PC-3 (cell line): ENCODE data around the gene MYO7A. TPM values are rescaled to one million over a fixed set of nuclear protein-coding genes. Genes with fewer than 3 reads are reported as not detected.

Experiments
- ATAC-seq: fragments of 200-7000 bp; cut with Tn5 transposase; 2 replicates; pipeline ENCODE4 v1.9.1; 2020; ENCODE audit warnings: mild to moderate bottlenecking, moderate library complexity
- BruUV-seq: library from RNA; stranded (reverse); fragments of 400-500 nt; replicated peaks from 2 replicates; lab custom pipeline; 2021; lab: Mats Ljungman, UMichigan
- CTCF ChIA-PET: fragments of 300-600 bp; sonication (Branson Sonifier 250); formaldehyde crosslinking; loops from one replicate; lab custom pipeline; 2022; ENCODE audit warnings: antibody characterized with exemption; lab: Charles Lee
- POLR2A ChIA-PET: fragments of 300-600 bp; sonication (Branson Sonifier 250); formaldehyde crosslinking; loops from one replicate; lab custom pipeline; 2022; ENCODE audit warnings: antibody characterized with exemption; ENCODE audit not compliant: unreplicated experiment; lab: Charles Lee
- DNase-seq: peaks from one replicate; pipeline ENCODE4 v3.0.0-alpha.2; 2015
- H2AFZ ChIP-seq: fragments of 300-600 bp; sonication (generic); 2 replicates; pipeline ENCODE4 v1.6.0; 2016; ENCODE audit warnings: antibody characterized with exemption, low read length
- H3F3A ChIP-seq: fragments of 300-600 bp; sonication (generic); one replicate; pipeline ENCODE4 v1.6.0; 2017; ENCODE audit warnings: antibody characterized with exemption, low read length, control low read depth, mild to moderate bottlenecking; ENCODE audit not compliant: unreplicated experiment
- H3K27ac ChIP-seq: fragments of 300-600 bp; sonication (generic); 2 replicates; pipeline ENCODE4 v1.5.1; 2016; ENCODE audit warnings: mild to moderate bottlenecking, low read length
- H3K27me3 ChIP-seq: fragments of 300-600 bp; sonication (generic); 2 replicates; pipeline ENCODE4 v1.6.1; 2016; ENCODE audit warnings: low read length, mixed read lengths
- H3K36me3 ChIP-seq: fragments of 300-600 bp; sonication (generic); 2 replicates; pipeline ENCODE4 v1.6.1; 2016; ENCODE audit warnings: low read depth, mixed run types, low read length, mixed read lengths
- H3K4me1 ChIP-seq: fragments of 300-600 bp; sonication (generic); 2 replicates; pipeline ENCODE4 v1.5.1; 2016; ENCODE audit warnings: low read length; ENCODE audit not compliant: insufficient read depth
- H3K4me2 ChIP-seq: fragments of 300-600 bp; sonication (generic); 2 replicates; pipeline ENCODE4 v1.6.0; 2016; ENCODE audit warnings: low read length
- H3K4me3 ChIP-seq: fragments of 300-600 bp; sonication (generic); 2 replicates; pipeline ENCODE4 v1.5.1; 2016; ENCODE audit warnings: mild to moderate bottlenecking, low read length, mixed read lengths
- H3K79me2 ChIP-seq: fragments of 300-600 bp; sonication (generic); 2 replicates; pipeline ENCODE4 v1.6.1; 2017; ENCODE audit warnings: low read length, mixed read lengths
- H3K9ac ChIP-seq: fragments of 300-600 bp; sonication (generic); 2 replicates; pipeline ENCODE4 v1.6.0; 2016; ENCODE audit warnings: mild to moderate bottlenecking, low read length
- H3K9me2 ChIP-seq: fragments of 300-600 bp; sonication (generic); replicated peaks from 2 replicates; pipeline ENCODE4 v1.6.1; 2016; ENCODE audit warnings: mixed run types, low read length, mixed read lengths
- H3K9me3 ChIP-seq: fragments of 300-600 bp; sonication (generic); 2 replicates; pipeline ENCODE4 v1.6.1; 2016; ENCODE audit warnings: low read length, mixed read lengths
- H4K20me1 ChIP-seq: fragments of 300-600 bp; sonication (generic); 2 replicates; pipeline ENCODE4 v1.6.1; 2016; ENCODE audit warnings: low read length, mixed read lengths
- EZH2 ChIP-seq: fragments of 300-600 bp; sonication (generic); IDR thresholded peaks from one replicate; pipeline ENCODE4 v1.6.1; 2017; ENCODE audit warnings: antibody characterized with exemption, mild to moderate bottlenecking, low read length; ENCODE audit not compliant: unreplicated experiment
- EZH2phosphoT487 ChIP-seq: fragments of 300-600 bp; sonication (generic); IDR thresholded peaks from 2 replicates; pipeline ENCODE4 v1.6.1; 2018; ENCODE audit warnings: mild to moderate bottlenecking, antibody characterized with exemption, low read length, borderline replicate concordance
- intact Hi-C: fragments of 100-400 bp; cut with micrococcal nuclease; formaldehyde crosslinking; loops from 2 replicates; pipeline ENCODE4 v1.9.0; 2023
- total RNA-seq: library from RNA; depleted of rRNA; stranded (reverse); fragments of >200 nt; gene quantifications from 2 replicates; pipeline ENCODE4 v1.2.3, GENCODE V29; 2014
- TF ChIP-seq, protein P1 (sequence below): fragments of 300-600 bp; sonication (generic); conservative IDR thresholded peaks from 2 replicates; pipeline ENCODE4 v1.5.1; 2017; ENCODE audit warnings: antibody characterized with exemption, low read depth, mild to moderate bottlenecking, low read length

Gene MYO7A
- total RNA-seq, 1 experiment from 2014 or later = 0.66 TPM

DNA sequence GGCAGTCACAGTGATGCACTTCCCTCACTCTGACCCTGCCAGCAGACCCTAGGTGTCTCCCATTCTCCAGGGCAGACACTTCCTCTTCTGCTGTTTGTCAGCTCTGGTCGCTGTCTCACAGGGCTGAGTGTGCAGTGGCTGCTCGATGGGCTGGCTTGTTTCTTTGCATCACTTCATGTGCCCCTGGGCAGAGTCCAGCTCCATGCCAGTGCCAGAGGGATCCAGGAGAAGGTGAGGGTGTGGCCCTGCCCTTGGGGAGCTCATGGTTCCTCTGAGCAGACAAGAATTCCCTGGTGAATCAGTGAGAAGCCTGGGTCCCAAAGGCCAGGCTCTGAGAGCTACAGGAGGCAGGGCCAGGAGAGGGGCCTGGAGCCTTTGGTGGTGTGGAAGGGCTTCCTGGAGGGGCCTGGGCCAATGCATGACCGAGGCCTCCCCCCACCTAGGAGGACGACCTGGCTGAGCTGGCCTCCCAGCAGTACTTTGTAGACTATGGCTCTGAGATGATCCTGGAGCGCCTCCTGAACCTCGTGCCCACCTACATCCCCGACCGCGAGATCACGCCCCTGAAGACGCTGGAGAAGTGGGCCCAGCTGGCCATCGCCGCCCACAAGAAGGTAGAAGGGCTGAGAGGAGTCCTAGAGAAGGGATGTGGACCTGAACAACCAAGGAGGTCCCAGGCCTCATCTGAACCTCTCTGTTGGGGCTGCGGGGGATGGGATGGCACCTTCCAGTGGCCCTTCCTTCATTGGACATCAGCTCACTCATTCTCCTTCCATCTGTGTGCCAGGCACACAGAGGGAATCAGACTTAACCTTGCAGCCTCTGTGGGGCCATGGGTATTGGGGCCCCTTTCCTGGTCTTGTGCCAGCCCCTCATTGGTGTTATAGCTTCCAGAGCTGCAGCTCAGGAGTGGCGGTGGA, 66.1 kb downstream of the MYO7A start:
- BruUV-seq = no TSS peak
- Histone ChIP-seq H2AFZ (no peak overlapping the region), H3K27me3 (no peaks in the 10 kb centered on the region), H3K4me3 (no peak overlapping the region), H3K9ac (no peak overlapping the region), H3K9me3 (no peaks in the 10 kb centered on the region), H3K27ac (no peak overlapping the region), H3K79me2 (no peaks in the 10 kb centered on the region), H4K20me1 (no peaks in the 10 kb centered on the region), H3K36me3 (no peaks in the 10 kb centered on the region), H3F3A (no peaks in the 10 kb centered on the region), H3K9me2 (no peaks in the 10 kb centered on the region), H3K4me2 (no peak overlapping the region), H3K4me1 (peaks cover 8% of the 10 kb centered on the region; the same call in 1 of the 2 replicates)
- ATAC-seq (no peak), DNase-seq (no peak)
- TF ChIP-seq, protein P1, sequence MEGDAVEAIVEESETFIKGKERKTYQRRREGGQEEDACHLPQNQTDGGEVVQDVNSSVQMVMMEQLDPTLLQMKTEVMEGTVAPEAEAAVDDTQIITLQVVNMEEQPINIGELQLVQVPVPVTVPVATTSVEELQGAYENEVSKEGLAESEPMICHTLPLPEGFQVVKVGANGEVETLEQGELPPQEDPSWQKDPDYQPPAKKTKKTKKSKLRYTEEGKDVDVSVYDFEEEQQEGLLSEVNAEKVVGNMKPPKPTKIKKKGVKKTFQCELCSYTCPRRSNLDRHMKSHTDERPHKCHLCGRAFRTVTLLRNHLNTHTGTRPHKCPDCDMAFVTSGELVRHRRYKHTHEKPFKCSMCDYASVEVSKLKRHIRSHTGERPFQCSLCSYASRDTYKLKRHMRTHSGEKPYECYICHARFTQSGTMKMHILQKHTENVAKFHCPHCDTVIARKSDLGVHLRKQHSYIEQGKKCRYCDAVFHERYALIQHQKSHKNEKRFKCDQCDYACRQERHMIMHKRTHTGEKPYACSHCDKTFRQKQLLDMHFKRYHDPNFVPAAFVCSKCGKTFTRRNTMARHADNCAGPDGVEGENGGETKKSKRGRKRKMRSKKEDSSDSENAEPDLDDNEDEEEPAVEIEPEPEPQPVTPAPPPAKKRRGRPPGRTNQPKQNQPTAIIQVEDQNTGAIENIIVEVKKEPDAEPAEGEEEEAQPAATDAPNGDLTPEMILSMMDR = no peak
- TF ChIP-seq EZH2 (no peak), EZH2phosphoT487 (no peak)
- CTCF ChIA-PET = no interaction called here
- POLR2A ChIA-PET = no interaction called here
- intact Hi-C loops = loop anchor here (2.0 to 10.0 kb wide), 4 partner anchors 111 to 425 kb away; partner anchors contain the start of genes GDPD4 and PAK1

DNA sequence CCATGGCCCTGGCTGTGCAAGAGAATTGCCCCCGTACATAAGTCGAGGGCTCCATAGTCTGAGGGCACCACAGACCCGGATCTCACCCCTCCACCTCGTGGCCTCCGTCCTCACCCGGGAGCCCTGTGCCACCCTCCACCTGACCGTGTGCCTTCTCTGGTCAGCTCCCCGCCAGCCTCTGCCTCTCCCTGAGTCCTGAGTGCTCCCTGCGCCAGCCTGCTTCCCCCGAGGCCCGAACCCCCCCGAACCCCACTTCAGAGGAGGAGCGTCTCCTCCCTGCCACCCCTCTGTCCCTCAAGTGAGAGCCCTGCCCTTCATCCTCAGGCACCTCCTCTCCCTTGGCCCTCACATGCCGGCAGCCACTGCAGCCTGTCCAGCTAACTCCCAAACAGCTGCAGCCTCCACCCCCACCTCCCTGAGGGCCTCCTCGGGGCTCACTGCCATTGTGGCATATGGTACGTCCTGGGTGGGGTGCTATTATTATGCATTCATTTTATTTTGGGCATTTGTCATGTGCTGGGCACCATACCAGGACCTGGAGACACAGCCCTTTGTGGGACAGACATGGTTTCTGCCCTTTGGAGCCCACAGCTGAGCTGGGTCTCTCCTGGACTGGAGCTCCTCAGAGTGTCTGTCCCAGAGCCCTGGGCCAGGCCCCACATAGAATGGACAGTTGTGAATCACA, 67.2 kb downstream of the MYO7A start:
- ATAC-seq (no peak), DNase-seq (no peak)
- no peaks in the 10 kb centered on the region for H3K79me2 ChIP-seq
- H3K4me2 ChIP-seq = no peak overlapping the region
- no peak overlapping the region for H3K4me3 ChIP-seq
- POLR2A ChIA-PET = no interaction called here
- H3K36me3 ChIP-seq = no peaks in the 10 kb centered on the region
- H3K4me1 ChIP-seq = peaks cover 8% of the 10 kb centered on the region; the same call in 1 of the 2 replicates
- H3K27me3 ChIP-seq = no peaks in the 10 kb centered on the region
- no peaks in the 10 kb centered on the region for H3K9me2 ChIP-seq
- CTCF ChIA-PET = interaction anchor here (0.6 to 2.0 kb wide), 15 partner anchors 49 to 424 kb away, joined by 3 to 17 read pairs (median 4); no protein-coding TSS in a partner anchor
- H3K9me3 ChIP-seq = no peaks in the 10 kb centered on the region
- H3K27ac ChIP-seq = no peak overlapping the region
- no peak for TF ChIP-seq EZH2phosphoT487
- TF ChIP-seq, protein P1 = no peak
- TF ChIP-seq EZH2 = no peak
- H2AFZ ChIP-seq = no peak overlapping the region
- intact Hi-C loops = loop anchor here (1.0 to 10.0 kb wide), 5 partner anchors 110 to 424 kb away; partner anchors contain the start of gene GDPD4
- no peak overlapping the region for H3K9ac ChIP-seq
- BruUV-seq = no TSS peak
- no peaks in the 10 kb centered on the region for H3F3A ChIP-seq
- no peaks in the 10 kb centered on the region for H4K20me1 ChIP-seq
